IMR-90 (cell line): ENCODE results near the gene SLC35B2. TPM values are rescaled to one million over a fixed set of nuclear protein-coding genes. Genes with fewer than 3 reads are reported as not detected.

Experiments used
- ATAC-seq: fragments of 200-7000 bp; cut with Tn5 transposase; 2 replicates; pipeline ENCODE4 v1.9.1; 2020; ENCODE audit warnings: low read depth, mild to moderate bottlenecking, moderate library complexity
- BruUV-seq: library from RNA; stranded (reverse); fragments of 400-500 nt; replicated peaks from 2 replicates; lab custom pipeline; 2021; lab: Mats Ljungman, UMichigan
- CTCF ChIA-PET: fragments of 300-600 bp; formaldehyde crosslinking; extraction: SDS; loops from one replicate; lab custom pipeline; 2021; ENCODE audit warnings: antibody characterized with exemption; lab: Yijun Ruan, JAX
- POLR2A ChIA-PET: fragments of 300-600 bp; sonication (Branson Sonifier 250); formaldehyde crosslinking; loops from one replicate; lab custom pipeline; 2022; ENCODE audit warnings: antibody characterized with exemption; ENCODE audit not compliant: unreplicated experiment; lab: Charles Lee
- DNase-seq: peaks from one replicate; pipeline ENCODE4 v3.0.0; 2013
- H2AFZ ChIP-seq: replicated peaks from 2 replicates; pipeline ENCODE3; 2013; ENCODE audit warnings: low read length, mild to moderate bottlenecking; ENCODE audit not compliant: poor library complexity
- H2AK5ac ChIP-seq: 2 replicates; pipeline ENCODE4 v1.6.1; 2013; ENCODE audit warnings: low read depth, low read length, inconsistent platforms
- H2AK9ac ChIP-seq: replicated peaks from 2 replicates; pipeline ENCODE3; 2013; ENCODE audit warnings: mild to moderate bottlenecking, low read depth, low read length, moderate library complexity; ENCODE audit not compliant: poor library complexity
- H2BK120ac ChIP-seq: 2 replicates; pipeline ENCODE4 v1.6.1; 2013; ENCODE audit warnings: low read depth, low read length, inconsistent platforms
- H2BK15ac ChIP-seq: 3 replicates; pipeline ENCODE4 v1.6.1; 2013; ENCODE audit warnings: low read depth, low read length, inconsistent platforms
- H2BK20ac ChIP-seq: 2 replicates; pipeline ENCODE4 v1.6.1; 2013; ENCODE audit warnings: low read depth, mild to moderate bottlenecking, inconsistent platforms, low read length, moderate library complexity
- H2BK5ac ChIP-seq: 2 replicates; pipeline ENCODE4 v1.6.1; 2013; ENCODE audit warnings: mild to moderate bottlenecking, low read depth, low read length, inconsistent platforms; ENCODE audit not compliant: poor library complexity, severe bottlenecking
- H3K14ac ChIP-seq: replicated peaks from 2 replicates; pipeline ENCODE4 v1.6.1; 2013; ENCODE audit warnings: low read depth, low read length, inconsistent platforms
- H3K18ac ChIP-seq: 2 replicates; pipeline ENCODE4 v1.6.1; 2013; ENCODE audit warnings: low read depth, low read length, control low read depth
- H3K23ac ChIP-seq: 2 replicates; pipeline ENCODE4 v1.6.1; 2013; ENCODE audit warnings: low read depth, low read length, inconsistent platforms
- H3K27ac ChIP-seq: 2 replicates; pipeline ENCODE4 v1.5.1; 2013; ENCODE audit warnings: mild to moderate bottlenecking, control low read depth, low read length; ENCODE audit not compliant: insufficient read depth
- H3K27me3 ChIP-seq: 2 replicates; pipeline ENCODE4 v1.6.1; 2013; ENCODE audit warnings: low read length; ENCODE audit not compliant: control insufficient read depth, insufficient read depth
- H3K36me3 ChIP-seq: 2 replicates; pipeline ENCODE4 v1.6.1; 2013; ENCODE audit warnings: low read length, mixed read lengths; ENCODE audit not compliant: control insufficient read depth, insufficient read depth
- H3K4ac ChIP-seq: 2 replicates; pipeline ENCODE4 v1.6.1; 2013; ENCODE audit warnings: low read depth, low read length, inconsistent platforms
- H3K4me1 ChIP-seq: 2 replicates; pipeline ENCODE4 v1.6.1; 2013; ENCODE audit warnings: low read length, mixed read lengths; ENCODE audit not compliant: control insufficient read depth, insufficient read depth
- H3K4me2 ChIP-seq: 2 replicates; pipeline ENCODE4 v1.6.1; 2013; ENCODE audit warnings: low read depth, mild to moderate bottlenecking, control low read depth, low read length, moderate library complexity
- H3K4me3 ChIP-seq: 2 replicates; pipeline ENCODE4 v1.5.1; 2013; ENCODE audit warnings: low read depth, mild to moderate bottlenecking, control low read depth, low read length, moderate library complexity; ENCODE audit not compliant: insufficient read depth
- H3K56ac ChIP-seq: 2 replicates; pipeline ENCODE4 v1.6.1; 2013; ENCODE audit warnings: low read length, inconsistent platforms; ENCODE audit not compliant: insufficient read depth; ENCODE audit errors: extremely low read depth
- H3K79me1 ChIP-seq, 2 experiments: 2 replicates each; pipeline ENCODE4 v1.6.1; 2013; ENCODE audit warnings: low read length in 2 of 2, inconsistent platforms in 1 of 2, low read depth in 1 of 2
- H3K9ac ChIP-seq: 2 replicates; pipeline ENCODE4 v1.6.1; 2013; ENCODE audit warnings: low read depth, low read length, control low read depth
- H3K9me1 ChIP-seq: 2 replicates; pipeline ENCODE4 v1.6.1; 2013; ENCODE audit warnings: low read length, inconsistent platforms; ENCODE audit not compliant: insufficient read depth
- H3K9me3 ChIP-seq: 2 replicates; pipeline ENCODE4 v1.6.1; 2013; ENCODE audit warnings: low read length; ENCODE audit not compliant: control insufficient read depth, insufficient read depth
- H4K20me1 ChIP-seq: 2 replicates; pipeline ENCODE4 v1.6.1; 2013; ENCODE audit warnings: low read length, inconsistent platforms; ENCODE audit not compliant: insufficient read depth
- H4K5ac ChIP-seq: 2 replicates; pipeline ENCODE4 v1.6.1; 2013; ENCODE audit warnings: mild to moderate bottlenecking, low read depth, low read length, control low read depth
- H4K8ac ChIP-seq, 2 experiments: 2 replicates each; pipeline ENCODE4 v1.6.1; 2013; ENCODE audit warnings: low read depth in 2 of 2, low read length in 2 of 2, control low read depth in 1 of 2, inconsistent platforms in 1 of 2
- H4K91ac ChIP-seq: 2 replicates; pipeline ENCODE4 v1.6.1; 2013; ENCODE audit warnings: low read depth, low read length, inconsistent platforms; ENCODE audit not compliant: insufficient read depth
- MAZ ChIP-seq: IDR thresholded peaks from 2 replicates; pipeline ENCODE4 v1.6.1; 2012; ENCODE audit warnings: low read depth, mild to moderate bottlenecking, low read length, improper control_type of control experiment, moderate library complexity, borderline replicate concordance
- MXI1 ChIP-seq: IDR thresholded peaks from 2 replicates; pipeline ENCODE4 v1.6.1; 2012; ENCODE audit warnings: low read depth, mild to moderate bottlenecking, low read length, moderate library complexity, borderline replicate concordance
- SMC3 ChIP-seq: fragments of 150-350 bp; IDR thresholded peaks from 2 replicates; pipeline ENCODE4 v1.6.1; 2016; ENCODE audit warnings: low read depth, mild to moderate bottlenecking, antibody characterized with exemption, low read length, moderate library complexity
- WGBS, 2 experiments: methylation state at CpG; one replicate each; pipeline versions ENCODE4 v1.1.5 to v1.1.7; 2013; ENCODE audit warnings: missing lambda C conversion rate in 2 of 2; ENCODE audit not compliant: insufficient read length in 1 of 2; ENCODE audit errors: extremely low coverage in 2 of 2; 5-methylcytosine and 5-hydroxymethylcytosine counted together
- dilution Hi-C: fragments of 300-500 bp; cut with HindIII; formaldehyde crosslinking; loops from one replicate; pipeline ENCODE4 v1.14.3; 2018; ENCODE audit warnings: low sequenced_read_pairs; ENCODE audit not compliant: unreplicated experiment
- in situ Hi-C: fragments of 300-500 bp; cut with MboI; formaldehyde crosslinking; loops from 3 replicates; pipeline ENCODE4 v1.14.3; 2019; ENCODE audit warnings: low sequenced_read_pairs, inconsistent platforms, mixed read lengths
- intact Hi-C: fragments of 100-400 bp; cut with micrococcal nuclease; formaldehyde crosslinking; loops from 2 replicates; pipeline ENCODE4 v1.10.0; 2022
- polyA plus RNA-seq, 3 experiments: library from polyadenylated mRNA; depleted of rRNA; stranded (reverse); fragments of >200 nt; gene quantifications; 2 replicates each; pipeline ENCODE4 v1.2.3, GENCODE V29; 2012; ENCODE audit warnings: low replicate concordance in 1 of 3
- total RNA-seq: library from RNA; depleted of rRNA; stranded (reverse); fragments of >200 nt; gene quantifications from 2 replicates; pipeline ENCODE4 v1.2.3, GENCODE V29; 2012

The SLC35B2 gene
- total and polyA plus RNA-seq, 2 of the 4 experiments (the other 2 are of a cell fraction): 51.4 to 89.9 TPM

DNA sequence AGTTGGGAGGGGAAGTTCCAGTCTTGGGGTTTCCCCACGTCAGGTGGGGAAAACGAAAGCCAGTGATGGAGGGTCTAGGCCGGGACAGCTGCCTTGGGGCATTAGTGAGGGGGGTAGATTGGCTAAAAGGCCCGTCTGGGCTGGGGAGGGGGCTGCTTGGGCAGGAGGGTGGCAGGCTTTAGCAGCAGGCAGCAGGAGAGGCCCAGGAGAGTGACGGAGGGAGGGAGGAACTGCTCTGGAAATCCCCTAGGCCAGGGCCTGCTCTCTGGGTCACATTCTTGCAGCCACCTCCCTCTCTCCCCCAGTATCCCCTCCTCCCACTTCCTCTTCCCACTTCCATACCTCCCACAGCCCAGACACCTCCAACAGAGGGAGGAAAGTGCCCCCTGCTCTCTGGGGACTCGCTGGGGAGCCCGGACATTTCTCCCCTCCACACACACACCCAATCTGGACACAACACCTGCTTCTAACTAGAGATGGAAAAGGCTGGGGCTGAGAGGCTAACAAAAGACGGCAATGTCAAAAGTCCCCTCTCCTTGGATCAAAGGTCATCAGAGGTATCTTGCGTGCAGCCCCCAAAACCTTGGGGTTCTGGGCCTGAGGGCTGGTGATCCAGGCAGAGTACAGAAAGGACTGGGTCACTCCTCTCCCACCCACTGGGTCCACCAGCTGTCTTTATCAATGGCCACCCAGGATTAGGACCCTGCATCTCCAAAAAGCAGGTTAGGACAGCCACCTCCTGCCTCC is 6.2 kb upstream of the SLC35B2 start:
- peak overlapping the region; percentile 98 for H2AK9ac ChIP-seq
- no peaks in the 10 kb centered on the region for H3K9me3 ChIP-seq
- no peak overlapping the region for H3K56ac ChIP-seq
- peaks cover 24 to 37% of the 10 kb centered on the region in 2 experiments for H3K79me1 ChIP-seq
- no peak for TF ChIP-seq MXI1
- no peak for TF ChIP-seq SMC3
- TF ChIP-seq MAZ: peak; percentile 59; the same call in 1 of the 2 replicates
- H3K18ac ChIP-seq: peak overlapping the region; percentile 12; the same call in 1 of the 2 replicates
- ATAC-seq: no peak
- H2AK5ac ChIP-seq: peak overlapping the region; percentile 78
- peak overlapping the region; percentile 88 for H3K23ac ChIP-seq
- intact Hi-C loops: no loop called here
- no peak overlapping the region; the same call in 2 of the 3 replicates for H2BK15ac ChIP-seq
- peaks cover 12% of the 10 kb centered on the region for H3K36me3 ChIP-seq
- dilution Hi-C loops: no loop called here
- in situ Hi-C loops: no loop called here
- peak overlapping the region; percentile 23; the same call in 1 of the 2 replicates for H4K91ac ChIP-seq
- peak overlapping the region; percentile 62 for H2BK5ac ChIP-seq
- DNase-seq: peak; percentile 55
- H3K4me1 ChIP-seq: peaks cover 22% of the 10 kb centered on the region
- peak overlapping the region; percentile 99 for H3K4me2 ChIP-seq
- ChIA-PET POLR2A (no interaction called here), CTCF (interaction anchor here (1.6 kb wide), 1 partner anchor 49 kb away, joined by 4 read pairs; the partner anchor contains the start of gene AARS2)
- H3K27me3 ChIP-seq: peaks cover 4% of the 10 kb centered on the region; the same call in 1 of the 2 replicates
- H4K20me1 ChIP-seq: peaks cover 9% of the 10 kb centered on the region
- peak overlapping the region; percentile 42 for H2BK120ac ChIP-seq
- H4K5ac ChIP-seq: peak overlapping the region; percentile 50
- H4K8ac ChIP-seq: peak overlapping the region; percentile 39 to 66; a peak in 3 of 4 replicates
- no peak overlapping the region for H2BK20ac ChIP-seq
- H3K9ac ChIP-seq: peak overlapping the region; percentile 82
- H3K4me3 ChIP-seq: peak overlapping the region; percentile 90; the same call in 1 of the 2 replicates
- WGBS, 2 experiments: no CpG with 5 or more reads among the region's 9 CpGs
- no TSS peak for BruUV-seq
- H3K14ac ChIP-seq: peak overlapping the region; percentile 96
- H3K9me1 ChIP-seq: peaks cover 14% of the 10 kb centered on the region
- peak overlapping the region; percentile 74 for H3K4ac ChIP-seq
- peak overlapping the region; percentile 10; the same call in 1 of the 2 replicates for H3K27ac ChIP-seq
- H2AFZ ChIP-seq: peak overlapping the region; percentile 76
